Neural cell (in vitro differentiated cells): ENCODE measurements around the gene LRRC8C. TPM values are rescaled to one million over a fixed set of nuclear protein-coding genes. Genes with fewer than 3 reads are reported as not detected.

Experiments
- H2AFZ ChIP-seq: fragments of 200-600, 300-800 bp; sonication (generic), shearing (Covaris generic); 2 replicates; pipeline ENCODE4 v1.6.0; 2014; ENCODE audit warnings: low read depth, mild to moderate bottlenecking, antibody characterized with exemption, low read length, moderate library complexity
- H3F3A ChIP-seq: fragments of 200-600 bp; shearing (Covaris generic); 2 replicates; pipeline ENCODE4 v1.6.1; 2016; ENCODE audit warnings: mild to moderate bottlenecking, moderate library complexity, mixed read lengths, antibody characterized with exemption, low read length; ENCODE audit not compliant: insufficient read depth, poor library complexity, severe bottlenecking
- H3K27ac ChIP-seq: fragments of 200-600, 300-800 bp; sonication (generic), shearing (Covaris generic); 2 replicates; pipeline ENCODE4 v1.5.1; 2014; ENCODE audit warnings: mild to moderate bottlenecking, low read length, moderate library complexity
- H3K27me3 ChIP-seq: fragments of 300-800, 200-600 bp; sonication (generic), shearing (Covaris generic); 2 replicates; pipeline ENCODE4 v1.6.0; 2014; ENCODE audit warnings: mild to moderate bottlenecking, low read depth, low read length, moderate library complexity; ENCODE audit not compliant: insufficient read depth
- H3K36me3 ChIP-seq: fragments of 300-800, 200-600 bp; sonication (generic), shearing (Covaris generic); 2 replicates; pipeline ENCODE4 v1.5.1; 2014; ENCODE audit warnings: mild to moderate bottlenecking, antibody characterized with exemption, low read length, moderate library complexity; ENCODE audit not compliant: insufficient read depth
- H3K4me2 ChIP-seq: fragments of 300-800, 200-600 bp; sonication (generic), shearing (Covaris generic); 2 replicates; pipeline ENCODE4 v1.6.0; 2014; ENCODE audit warnings: mild to moderate bottlenecking, low read length
- H3K4me3 ChIP-seq: fragments of 300-800, 200-600 bp; sonication (generic), shearing (Covaris generic); 2 replicates; pipeline ENCODE4 v1.5.1; 2014; ENCODE audit warnings: mild to moderate bottlenecking, low read length, moderate library complexity
- H3K79me2 ChIP-seq: fragments of 200-600 bp; shearing (Covaris generic); replicated peaks from 2 replicates; pipeline ENCODE4 v1.6.0; 2014; ENCODE audit warnings: mild to moderate bottlenecking, low read length, moderate library complexity; ENCODE audit not compliant: insufficient read depth
- H3K9ac ChIP-seq: fragments of 300-800, 200-600 bp; sonication (generic), shearing (Covaris generic); 2 replicates; pipeline ENCODE4 v1.6.1; 2016; ENCODE audit warnings: mild to moderate bottlenecking, low read length, mixed read lengths
- H3K9me2 ChIP-seq: fragments of 200-600 bp; shearing (Covaris generic); 2 replicates; pipeline ENCODE4 v1.6.1; 2016; ENCODE audit warnings: mild to moderate bottlenecking, low read length, mixed read lengths; ENCODE audit not compliant: insufficient read depth
- H3K9me3 ChIP-seq: fragments of 200-600, 300-800 bp; sonication (generic), shearing (Covaris generic); 2 replicates; pipeline ENCODE4 v1.6.1; 2016; ENCODE audit warnings: mild to moderate bottlenecking, mixed run types, low read length, moderate library complexity, mixed read lengths
- H4K20me1 ChIP-seq: fragments of 200-600 bp; shearing (Covaris generic); 2 replicates; pipeline ENCODE4 v1.6.1; 2016; ENCODE audit warnings: mild to moderate bottlenecking, mixed run types; ENCODE audit not compliant: insufficient read depth
- EP300 ChIP-seq: fragments of 450-650 bp; conservative IDR thresholded peaks from 2 replicates; pipeline ENCODE4 v1.6.1; 2014; ENCODE audit warnings: antibody characterized with exemption, mild to moderate bottlenecking, moderate library complexity; ENCODE audit not compliant: poor library complexity, severe bottlenecking
- EZH2 ChIP-seq: fragments of 200-600, 300-800 bp; shearing (Covaris generic), sonication (generic); IDR thresholded peaks from 2 replicates; pipeline ENCODE4 v1.6.1; 2014; ENCODE audit warnings: antibody characterized with exemption, low read length, borderline replicate concordance, mild to moderate bottlenecking; ENCODE audit not compliant: insufficient read depth, poor library complexity, severe bottlenecking
- MXI1 ChIP-seq: fragments of 450-650 bp; conservative IDR thresholded peaks from 2 replicates; pipeline ENCODE4 v1.6.1; 2014; ENCODE audit warnings: antibody characterized with exemption, mild to moderate bottlenecking; ENCODE audit not compliant: poor library complexity, severe bottlenecking
- POLR2AphosphoS5 ChIP-seq: IDR thresholded peaks from 2 replicates; pipeline ENCODE4 v1.6.1; 2012
- RAD21 ChIP-seq: fragments of 450-650 bp; conservative IDR thresholded peaks from 2 replicates; pipeline ENCODE4 v1.6.1; 2014; ENCODE audit warnings: antibody characterized with exemption, mild to moderate bottlenecking, moderate library complexity
- SMC3 ChIP-seq: fragments of 450-650 bp; conservative IDR thresholded peaks from 2 replicates; pipeline ENCODE4 v1.6.1; 2014; ENCODE audit warnings: antibody characterized with exemption, mild to moderate bottlenecking, moderate library complexity; ENCODE audit not compliant: poor library complexity
- TAF1 ChIP-seq: IDR thresholded peaks from 2 replicates; pipeline ENCODE4 v1.6.1; 2012; ENCODE audit warnings: low read depth
- polyA minus RNA-seq: library from RNA; depleted of rRNA, polyadenylated mRNA; stranded (reverse); fragments of >200 nt; gene quantifications from 2 replicates; pipeline ENCODE4 v1.2.3, GENCODE V29; 2014
- polyA plus RNA-seq: library from polyadenylated mRNA; depleted of rRNA; stranded (reverse); fragments of >200 nt; gene quantifications from 2 replicates; pipeline ENCODE4 v1.2.3, GENCODE V29; 2014
- TF ChIP-seq, protein P1 (sequence below): IDR thresholded peaks from 2 replicates; pipeline ENCODE4 v1.6.1; 2012; ENCODE audit warnings: borderline replicate concordance
- TF ChIP-seq, protein P2 (sequence below): fragments of 450-650 bp; IDR thresholded peaks from 2 replicates; pipeline ENCODE4 v1.5.1; 2014; ENCODE audit warnings: antibody characterized with exemption, mild to moderate bottlenecking, moderate library complexity; ENCODE audit not compliant: poor library complexity, severe bottlenecking

The LRRC8C gene
- 0.68 and 0.78 TPM in 2 replicates for polyA plus RNA-seq
- polyA minus RNA-seq: 2.4 and 2.8 TPM in 2 replicates

DNA sequence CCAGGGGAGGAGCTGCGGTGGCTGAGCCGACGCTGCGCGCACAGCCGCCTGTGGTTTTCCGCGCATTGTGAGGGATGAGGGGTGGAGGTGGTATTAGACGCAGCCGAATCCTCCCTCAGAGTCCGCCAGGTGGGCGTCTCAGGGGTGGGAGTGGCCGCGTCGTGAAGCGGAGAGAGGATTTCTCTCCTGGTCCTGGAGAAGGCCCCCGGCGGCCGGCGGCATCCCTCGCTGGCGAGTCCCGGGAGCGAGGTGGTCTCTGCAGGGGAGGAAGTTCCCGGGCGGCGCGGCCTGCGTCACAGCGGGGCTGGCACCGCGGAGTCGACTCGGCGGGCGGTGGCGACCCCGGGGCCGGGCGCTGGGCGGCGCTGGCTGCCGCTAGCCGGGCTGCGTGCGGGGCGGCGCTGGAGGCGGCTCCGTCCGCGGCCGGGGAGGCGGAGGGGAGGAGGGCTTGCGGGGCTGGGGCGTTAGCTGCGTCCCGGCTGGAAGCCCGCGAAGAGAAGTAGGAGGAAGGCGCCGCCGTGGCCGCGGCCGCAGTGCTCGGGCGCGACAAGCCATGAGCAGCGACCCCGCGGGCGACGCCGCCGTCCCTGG is at the start of gene LRRC8C:
Gene LRRC8C, plus strand, starts transcription at position 464 of the 591 bp plus-strand sequence. CDS start 53,354 bp downstream, outside the sequence.
- Histone ChIP-seq H3K9ac (peak within 1 kb of the TSS; percentile 70), H3K4me3 (peak within 1 kb of the TSS; percentile 76), H3K4me2 (peak within 1 kb of the TSS; percentile 85), H3K79me2 (no peaks in the 10 kb centered on the region), H3K9me2 (no peaks in the 10 kb centered on the region), H2AFZ (peak within 1 kb of the TSS; percentile 67), H3K9me3 (no peaks in the 10 kb centered on the region), H4K20me1 (no peaks in the 10 kb centered on the region), H3F3A (no peaks in the 10 kb centered on the region), H3K27me3 (peaks cover 17% of the 10 kb centered on the region), H3K27ac (peak within 1 kb of the TSS; percentile 50), H3K36me3 (no peaks in the 10 kb centered on the region)
- no peak for TF ChIP-seq EP300
- TF ChIP-seq EZH2: no peak
- TF ChIP-seq MXI1: no peak
- peak; percentile 58 for TF ChIP-seq SMC3
- peak; percentile 62 for TF ChIP-seq RAD21
- TF ChIP-seq POLR2AphosphoS5: peak; percentile 43
- TF ChIP-seq, protein P1, sequence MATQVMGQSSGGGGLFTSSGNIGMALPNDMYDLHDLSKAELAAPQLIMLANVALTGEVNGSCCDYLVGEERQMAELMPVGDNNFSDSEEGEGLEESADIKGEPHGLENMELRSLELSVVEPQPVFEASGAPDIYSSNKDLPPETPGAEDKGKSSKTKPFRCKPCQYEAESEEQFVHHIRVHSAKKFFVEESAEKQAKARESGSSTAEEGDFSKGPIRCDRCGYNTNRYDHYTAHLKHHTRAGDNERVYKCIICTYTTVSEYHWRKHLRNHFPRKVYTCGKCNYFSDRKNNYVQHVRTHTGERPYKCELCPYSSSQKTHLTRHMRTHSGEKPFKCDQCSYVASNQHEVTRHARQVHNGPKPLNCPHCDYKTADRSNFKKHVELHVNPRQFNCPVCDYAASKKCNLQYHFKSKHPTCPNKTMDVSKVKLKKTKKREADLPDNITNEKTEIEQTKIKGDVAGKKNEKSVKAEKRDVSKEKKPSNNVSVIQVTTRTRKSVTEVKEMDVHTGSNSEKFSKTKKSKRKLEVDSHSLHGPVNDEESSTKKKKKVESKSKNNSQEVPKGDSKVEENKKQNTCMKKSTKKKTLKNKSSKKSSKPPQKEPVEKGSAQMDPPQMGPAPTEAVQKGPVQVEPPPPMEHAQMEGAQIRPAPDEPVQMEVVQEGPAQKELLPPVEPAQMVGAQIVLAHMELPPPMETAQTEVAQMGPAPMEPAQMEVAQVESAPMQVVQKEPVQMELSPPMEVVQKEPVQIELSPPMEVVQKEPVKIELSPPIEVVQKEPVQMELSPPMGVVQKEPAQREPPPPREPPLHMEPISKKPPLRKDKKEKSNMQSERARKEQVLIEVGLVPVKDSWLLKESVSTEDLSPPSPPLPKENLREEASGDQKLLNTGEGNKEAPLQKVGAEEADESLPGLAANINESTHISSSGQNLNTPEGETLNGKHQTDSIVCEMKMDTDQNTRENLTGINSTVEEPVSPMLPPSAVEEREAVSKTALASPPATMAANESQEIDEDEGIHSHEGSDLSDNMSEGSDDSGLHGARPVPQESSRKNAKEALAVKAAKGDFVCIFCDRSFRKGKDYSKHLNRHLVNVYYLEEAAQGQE: peak; percentile 26
- no peak for TF ChIP-seq TAF1
- TF ChIP-seq, protein P2, sequence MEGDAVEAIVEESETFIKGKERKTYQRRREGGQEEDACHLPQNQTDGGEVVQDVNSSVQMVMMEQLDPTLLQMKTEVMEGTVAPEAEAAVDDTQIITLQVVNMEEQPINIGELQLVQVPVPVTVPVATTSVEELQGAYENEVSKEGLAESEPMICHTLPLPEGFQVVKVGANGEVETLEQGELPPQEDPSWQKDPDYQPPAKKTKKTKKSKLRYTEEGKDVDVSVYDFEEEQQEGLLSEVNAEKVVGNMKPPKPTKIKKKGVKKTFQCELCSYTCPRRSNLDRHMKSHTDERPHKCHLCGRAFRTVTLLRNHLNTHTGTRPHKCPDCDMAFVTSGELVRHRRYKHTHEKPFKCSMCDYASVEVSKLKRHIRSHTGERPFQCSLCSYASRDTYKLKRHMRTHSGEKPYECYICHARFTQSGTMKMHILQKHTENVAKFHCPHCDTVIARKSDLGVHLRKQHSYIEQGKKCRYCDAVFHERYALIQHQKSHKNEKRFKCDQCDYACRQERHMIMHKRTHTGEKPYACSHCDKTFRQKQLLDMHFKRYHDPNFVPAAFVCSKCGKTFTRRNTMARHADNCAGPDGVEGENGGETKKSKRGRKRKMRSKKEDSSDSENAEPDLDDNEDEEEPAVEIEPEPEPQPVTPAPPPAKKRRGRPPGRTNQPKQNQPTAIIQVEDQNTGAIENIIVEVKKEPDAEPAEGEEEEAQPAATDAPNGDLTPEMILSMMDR: peak; percentile 74

DNA sequence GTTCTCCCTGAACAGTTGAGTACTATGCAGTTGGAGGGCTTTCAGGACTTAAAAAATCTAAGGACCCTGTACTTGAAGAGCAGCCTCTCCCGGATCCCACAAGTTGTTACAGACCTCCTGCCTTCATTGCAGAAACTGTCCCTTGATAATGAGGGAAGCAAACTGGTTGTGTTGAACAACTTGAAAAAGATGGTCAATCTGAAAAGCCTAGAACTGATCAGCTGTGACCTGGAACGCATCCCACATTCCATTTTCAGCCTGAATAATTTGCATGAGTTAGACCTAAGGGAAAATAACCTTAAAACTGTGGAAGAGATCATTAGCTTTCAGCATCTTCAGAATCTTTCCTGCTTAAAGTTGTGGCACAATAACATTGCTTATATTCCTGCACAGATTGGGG is 48.7 kb upstream of the LRRC8C start:
- Histone ChIP-seq H3K9me3 (no peaks in the 10 kb centered on the region), H3F3A (no peaks in the 10 kb centered on the region), H3K27ac (no peak overlapping the region)

More for the DNA sequence above, 48.7 kb upstream of the LRRC8C start:
- H4K20me1 ChIP-seq: no peaks in the 10 kb centered on the region
- no peaks in the 10 kb centered on the region for H3K79me2 ChIP-seq
- no peak overlapping the region for H3K4me3 ChIP-seq
- H3K27me3 ChIP-seq: no peaks in the 10 kb centered on the region
- H3K9me2 ChIP-seq: no peaks in the 10 kb centered on the region
- H3K4me2 ChIP-seq: no peak overlapping the region
- no peak overlapping the region for H3K9ac ChIP-seq
- no peak overlapping the region for H2AFZ ChIP-seq
- peaks cover 12% of the 10 kb centered on the region for H3K36me3 ChIP-seq
- no peak for TF ChIP-seq POLR2AphosphoS5
- TF ChIP-seq RAD21: no peak
- TF ChIP-seq TAF1: no peak
